Measurements from ENCODE around the gene TAMALIN.
A peak's percentile ranks its signal among the peaks of the same experiment; 100 is the strongest.

Gene TAMALIN

DNA sequence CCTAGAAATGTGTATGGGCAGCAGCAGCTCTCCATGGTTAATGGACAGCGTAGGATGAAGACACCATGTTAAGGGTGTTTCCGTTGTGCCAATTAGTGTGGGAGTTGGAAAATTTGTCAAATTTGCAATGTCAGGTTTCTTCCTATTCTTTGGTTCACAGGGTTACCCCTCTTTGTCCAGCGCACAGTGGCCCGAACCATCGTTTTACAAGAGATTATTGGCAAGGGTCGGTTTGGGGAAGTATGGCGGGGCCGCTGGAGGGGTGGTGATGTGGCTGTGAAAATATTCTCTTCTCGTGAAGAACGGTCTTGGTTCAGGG is 26.0 kb upstream of the TAMALIN start:
- H3K27ac ChIP-seq: peak overlapping the region; percentile 15
- TF ChIP-seq, protein P1, sequence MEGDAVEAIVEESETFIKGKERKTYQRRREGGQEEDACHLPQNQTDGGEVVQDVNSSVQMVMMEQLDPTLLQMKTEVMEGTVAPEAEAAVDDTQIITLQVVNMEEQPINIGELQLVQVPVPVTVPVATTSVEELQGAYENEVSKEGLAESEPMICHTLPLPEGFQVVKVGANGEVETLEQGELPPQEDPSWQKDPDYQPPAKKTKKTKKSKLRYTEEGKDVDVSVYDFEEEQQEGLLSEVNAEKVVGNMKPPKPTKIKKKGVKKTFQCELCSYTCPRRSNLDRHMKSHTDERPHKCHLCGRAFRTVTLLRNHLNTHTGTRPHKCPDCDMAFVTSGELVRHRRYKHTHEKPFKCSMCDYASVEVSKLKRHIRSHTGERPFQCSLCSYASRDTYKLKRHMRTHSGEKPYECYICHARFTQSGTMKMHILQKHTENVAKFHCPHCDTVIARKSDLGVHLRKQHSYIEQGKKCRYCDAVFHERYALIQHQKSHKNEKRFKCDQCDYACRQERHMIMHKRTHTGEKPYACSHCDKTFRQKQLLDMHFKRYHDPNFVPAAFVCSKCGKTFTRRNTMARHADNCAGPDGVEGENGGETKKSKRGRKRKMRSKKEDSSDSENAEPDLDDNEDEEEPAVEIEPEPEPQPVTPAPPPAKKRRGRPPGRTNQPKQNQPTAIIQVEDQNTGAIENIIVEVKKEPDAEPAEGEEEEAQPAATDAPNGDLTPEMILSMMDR (conservative IDR thresholded peaks at IDR 0.05): no peak

DNA sequence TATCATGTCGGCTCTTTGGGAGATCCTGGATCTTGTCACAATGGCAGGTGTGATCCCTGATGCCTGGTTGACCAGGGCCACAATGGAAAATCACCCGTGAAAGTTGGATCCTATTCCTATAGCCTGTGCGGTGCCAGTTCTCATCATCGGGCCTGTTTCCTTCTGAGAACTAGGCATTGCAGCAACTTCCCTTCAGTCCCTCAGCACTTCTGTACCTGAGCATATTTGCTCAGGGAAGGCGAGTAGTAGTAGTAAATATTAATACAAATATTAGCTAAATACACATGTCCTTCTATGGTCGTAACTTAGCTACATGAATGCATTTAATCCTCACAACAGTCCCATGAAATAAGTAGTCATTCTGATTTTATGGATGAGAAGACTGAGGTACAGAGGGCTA is 22.1 kb upstream of the TAMALIN start:
- peak overlapping the region; percentile 89 for H3K27ac ChIP-seq
- TF ChIP-seq, protein P1 (conservative IDR thresholded peaks at IDR 0.05): no peak

DNA sequence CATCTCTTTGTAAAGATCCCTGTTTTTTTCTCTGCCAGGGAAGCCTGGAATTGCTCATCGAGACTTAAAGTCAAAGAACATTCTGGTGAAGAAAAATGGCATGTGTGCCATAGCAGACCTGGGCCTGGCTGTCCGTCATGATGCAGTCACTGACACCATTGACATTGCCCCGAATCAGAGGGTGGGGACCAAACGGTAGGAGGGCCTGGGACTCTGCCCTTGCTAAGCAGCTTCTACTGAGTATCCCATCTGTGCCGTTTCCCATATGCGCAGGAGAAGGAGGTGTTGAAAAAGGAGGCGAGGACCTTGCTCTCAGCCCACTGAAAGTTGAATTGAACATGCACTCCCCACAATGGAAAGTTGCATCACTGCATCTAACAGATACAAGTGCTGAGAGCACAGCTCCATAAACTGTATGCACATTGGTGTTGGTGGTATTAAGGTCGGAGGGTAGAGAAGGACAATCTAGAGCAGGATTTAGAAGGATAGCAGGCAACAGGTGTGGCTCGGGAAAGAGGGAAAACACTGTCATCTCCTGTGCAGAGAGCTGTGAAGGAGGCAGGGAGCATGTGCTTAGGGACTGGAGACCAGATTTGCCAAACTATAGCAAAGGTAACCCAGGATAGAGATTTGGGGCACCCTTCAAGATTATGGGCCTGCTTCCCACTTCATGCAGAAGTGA is 21.5 kb upstream of the TAMALIN start:
- H3K27ac ChIP-seq: peak overlapping the region; percentile 89
- TF ChIP-seq, protein P1 (conservative IDR thresholded peaks at IDR 0.05): no peak

DNA sequence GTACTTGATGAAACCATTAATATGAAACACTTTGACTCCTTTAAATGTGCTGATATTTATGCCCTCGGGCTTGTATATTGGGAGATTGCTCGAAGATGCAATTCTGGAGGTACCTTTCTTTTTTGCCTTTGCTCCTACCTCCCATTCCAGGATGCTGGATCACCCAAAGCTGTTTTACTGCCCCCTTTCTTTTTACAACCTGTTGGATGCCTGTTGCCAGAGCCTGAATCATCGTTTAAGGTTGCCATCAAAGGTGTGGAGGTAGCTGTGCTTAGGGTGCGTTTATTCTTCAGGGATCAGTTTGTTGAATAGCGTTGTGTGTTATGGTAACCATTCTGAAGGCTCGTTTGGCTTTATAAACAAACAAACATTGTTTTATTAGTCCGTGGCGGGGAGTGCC is 19.9 kb upstream of the TAMALIN start:
- H3K27ac ChIP-seq: peak overlapping the region; percentile 89
- TF ChIP-seq, protein P1 (conservative IDR thresholded peaks at IDR 0.05): no peak

DNA sequence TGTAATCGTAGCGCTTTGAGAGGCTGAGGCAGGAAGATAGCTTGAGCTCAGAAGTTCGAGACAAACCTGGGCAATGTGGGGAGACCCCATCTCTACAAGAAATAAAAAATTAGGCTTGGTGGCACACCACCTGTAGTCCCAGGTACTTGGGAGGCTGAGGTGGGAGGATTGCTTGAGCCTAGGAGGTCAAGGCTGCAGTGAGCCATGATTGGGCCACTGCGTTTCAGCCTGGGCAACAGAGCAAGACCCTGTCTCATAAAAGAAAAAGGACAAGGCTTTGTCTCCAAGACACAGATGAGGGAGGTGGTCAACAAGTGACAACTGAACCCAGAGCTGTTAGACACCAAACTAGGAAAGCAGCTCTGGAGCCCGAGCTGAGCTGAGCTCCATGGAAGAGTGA is 14.5 kb upstream of the TAMALIN start:
- H3K27ac ChIP-seq: peak overlapping the region; percentile 48
- TF ChIP-seq, protein P1 (conservative IDR thresholded peaks at IDR 0.05): no peak

DNA sequence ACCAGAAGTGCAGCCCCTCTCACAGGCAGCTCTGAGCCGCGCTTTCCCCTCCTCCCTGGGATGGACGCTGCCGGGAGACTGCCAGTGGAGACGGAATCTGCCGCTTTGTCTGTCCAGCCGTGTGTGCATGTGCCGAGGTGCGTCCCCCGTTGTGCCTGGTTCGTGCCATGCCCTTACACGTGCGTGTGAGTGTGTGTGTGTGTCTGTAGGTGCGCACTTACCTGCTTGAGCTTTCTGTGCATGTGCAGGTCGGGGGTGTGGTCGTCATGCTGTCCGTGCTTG is 12.3 kb upstream of the TAMALIN start:
- TF ChIP-seq, protein P1 (conservative IDR thresholded peaks at IDR 0.05): no peak
- H3K27ac ChIP-seq: no peak overlapping the region

GRCh38 chr12:51994959-51995358 is 11.8 kb upstream of the TAMALIN start:
- TF ChIP-seq, protein P1 (conservative IDR thresholded peaks at IDR 0.05): no peak
- no peak overlapping the region for H3K27ac ChIP-seq

All from VCaP (cell line).